Effector CD8-positive, alpha-beta T cell (primary cell): ENCODE measurements around the gene HIVEP3.
A peak's percentile ranks its signal among the peaks of the same experiment; 100 is the strongest.

Experiments used
- DNase-seq: peaks from one replicate; lab custom pipeline; 2025; lab: John Stamatoyannopoulos, UW

Gene HIVEP3

GRCh38 chr1:41533016-41533730, 385.5 kb downstream of the HIVEP3 start:
- no peak for DNase-seq

GRCh38 chr1:41532206-41532975, 386.3 kb downstream of the HIVEP3 start:
- no peak for DNase-seq

- no peak for DNase-seq
These were observed 388.3 kb downstream of the HIVEP3 start for GRCh38 chr1:41530411-41530810.

GRCh38 chr1:41529621-41530395, 388.9 kb downstream of the HIVEP3 start:
- no peak for DNase-seq

GRCh38 chr1:41528726-41529605, 389.8 kb downstream of the HIVEP3 start:
- DNase-seq, result no peak

GRCh38 chr1:41528106-41528505, 390.6 kb downstream of the HIVEP3 start:
- no peak for DNase-seq

- no peak for DNase-seq
These were observed 391.7 kb downstream of the HIVEP3 start for GRCh38 chr1:41526956-41527561.

GRCh38 chr1:41525891-41526587, 392.7 kb downstream of the HIVEP3 start:
- no peak for DNase-seq

GRCh38 chr1:41524676-41525675, 393.7 kb downstream of the HIVEP3 start:
- DNase-seq, result no peak

- no peak for DNase-seq
These were observed 394.6 kb downstream of the HIVEP3 start for GRCh38 chr1:41523949-41524675.

GRCh38 chr1:41523071-41523470, 395.7 kb downstream of the HIVEP3 start:
- DNase-seq, result no peak

GRCh38 chr1:41521766-41522165, 397.0 kb downstream of the HIVEP3 start:
- no peak for DNase-seq

- no peak for DNase-seq
These were observed 397.6 kb downstream of the HIVEP3 start for GRCh38 chr1:41520951-41521752.

GRCh38 chr1:41519667-41520066, 399.1 kb downstream of the HIVEP3 start:
- DNase-seq, result no peak

GRCh38 chr1:41518471-41518870, 400.3 kb downstream of the HIVEP3 start:
- DNase-seq, result no peak

GRCh38 chr1:41517062-41517438, 401.7 kb downstream of the HIVEP3 start:
- no peak for DNase-seq

GRCh38 chr1:41516168-41517061, 402.3 kb downstream of the HIVEP3 start:
- peak; percentile 26 for DNase-seq
